ENCODE results near the gene ADGRV1.

DNA sequence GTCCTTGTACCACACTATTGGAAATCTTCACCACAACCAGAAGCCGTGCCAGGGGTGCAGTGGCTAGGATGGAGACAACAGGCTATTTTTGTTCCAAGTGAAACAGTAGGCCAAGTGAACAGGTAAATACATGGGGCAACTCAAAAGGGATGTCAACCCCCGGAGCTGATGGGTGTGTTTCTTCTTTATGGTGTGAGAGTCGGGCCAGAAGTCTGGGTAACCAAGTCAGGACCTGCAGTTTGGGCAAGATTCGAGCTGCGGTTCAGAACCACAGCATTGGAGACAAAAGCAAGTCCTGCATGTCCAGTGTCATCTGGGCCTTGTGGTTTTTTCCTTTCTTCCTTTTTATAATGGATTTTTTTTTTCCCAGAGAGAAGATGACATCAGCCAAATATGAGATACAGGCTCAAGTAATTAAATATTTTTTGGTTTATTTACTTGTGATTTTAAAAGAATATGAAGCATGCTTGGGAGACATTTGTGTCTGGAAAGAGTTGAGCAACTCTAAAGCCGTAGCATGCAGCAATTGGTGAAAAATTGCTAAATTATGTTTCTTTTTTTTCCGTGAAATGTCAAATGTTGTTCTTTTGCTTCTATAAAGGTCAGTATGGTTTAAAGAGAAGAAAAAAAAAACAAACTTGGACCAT lies 562.9 kb downstream of the ADGRV1 start:
- TF ChIP-seq, protein P1, sequence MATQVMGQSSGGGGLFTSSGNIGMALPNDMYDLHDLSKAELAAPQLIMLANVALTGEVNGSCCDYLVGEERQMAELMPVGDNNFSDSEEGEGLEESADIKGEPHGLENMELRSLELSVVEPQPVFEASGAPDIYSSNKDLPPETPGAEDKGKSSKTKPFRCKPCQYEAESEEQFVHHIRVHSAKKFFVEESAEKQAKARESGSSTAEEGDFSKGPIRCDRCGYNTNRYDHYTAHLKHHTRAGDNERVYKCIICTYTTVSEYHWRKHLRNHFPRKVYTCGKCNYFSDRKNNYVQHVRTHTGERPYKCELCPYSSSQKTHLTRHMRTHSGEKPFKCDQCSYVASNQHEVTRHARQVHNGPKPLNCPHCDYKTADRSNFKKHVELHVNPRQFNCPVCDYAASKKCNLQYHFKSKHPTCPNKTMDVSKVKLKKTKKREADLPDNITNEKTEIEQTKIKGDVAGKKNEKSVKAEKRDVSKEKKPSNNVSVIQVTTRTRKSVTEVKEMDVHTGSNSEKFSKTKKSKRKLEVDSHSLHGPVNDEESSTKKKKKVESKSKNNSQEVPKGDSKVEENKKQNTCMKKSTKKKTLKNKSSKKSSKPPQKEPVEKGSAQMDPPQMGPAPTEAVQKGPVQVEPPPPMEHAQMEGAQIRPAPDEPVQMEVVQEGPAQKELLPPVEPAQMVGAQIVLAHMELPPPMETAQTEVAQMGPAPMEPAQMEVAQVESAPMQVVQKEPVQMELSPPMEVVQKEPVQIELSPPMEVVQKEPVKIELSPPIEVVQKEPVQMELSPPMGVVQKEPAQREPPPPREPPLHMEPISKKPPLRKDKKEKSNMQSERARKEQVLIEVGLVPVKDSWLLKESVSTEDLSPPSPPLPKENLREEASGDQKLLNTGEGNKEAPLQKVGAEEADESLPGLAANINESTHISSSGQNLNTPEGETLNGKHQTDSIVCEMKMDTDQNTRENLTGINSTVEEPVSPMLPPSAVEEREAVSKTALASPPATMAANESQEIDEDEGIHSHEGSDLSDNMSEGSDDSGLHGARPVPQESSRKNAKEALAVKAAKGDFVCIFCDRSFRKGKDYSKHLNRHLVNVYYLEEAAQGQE (IDR thresholded peaks at IDR 0.05; ENCODE audit: insufficient replicate concordance, low read depth) = no peak
- TF ChIP-seq, protein P2, sequence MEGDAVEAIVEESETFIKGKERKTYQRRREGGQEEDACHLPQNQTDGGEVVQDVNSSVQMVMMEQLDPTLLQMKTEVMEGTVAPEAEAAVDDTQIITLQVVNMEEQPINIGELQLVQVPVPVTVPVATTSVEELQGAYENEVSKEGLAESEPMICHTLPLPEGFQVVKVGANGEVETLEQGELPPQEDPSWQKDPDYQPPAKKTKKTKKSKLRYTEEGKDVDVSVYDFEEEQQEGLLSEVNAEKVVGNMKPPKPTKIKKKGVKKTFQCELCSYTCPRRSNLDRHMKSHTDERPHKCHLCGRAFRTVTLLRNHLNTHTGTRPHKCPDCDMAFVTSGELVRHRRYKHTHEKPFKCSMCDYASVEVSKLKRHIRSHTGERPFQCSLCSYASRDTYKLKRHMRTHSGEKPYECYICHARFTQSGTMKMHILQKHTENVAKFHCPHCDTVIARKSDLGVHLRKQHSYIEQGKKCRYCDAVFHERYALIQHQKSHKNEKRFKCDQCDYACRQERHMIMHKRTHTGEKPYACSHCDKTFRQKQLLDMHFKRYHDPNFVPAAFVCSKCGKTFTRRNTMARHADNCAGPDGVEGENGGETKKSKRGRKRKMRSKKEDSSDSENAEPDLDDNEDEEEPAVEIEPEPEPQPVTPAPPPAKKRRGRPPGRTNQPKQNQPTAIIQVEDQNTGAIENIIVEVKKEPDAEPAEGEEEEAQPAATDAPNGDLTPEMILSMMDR (IDR thresholded peaks at IDR 0.05; ENCODE audit: insufficient read depth, low read length) = no peak
- TF ChIP-seq POLR2AphosphoS5 (IDR thresholded peaks at IDR 0.05; ENCODE audit: low read depth) = no peak

Data from HL-60 (cell line).